Activated CD4-positive, alpha-beta T cell treated with anti-CD3 and anti-CD28 coated beads, Interleukin-10, Interleukin-2, amounts not matched to agents 100 ng/mL and 50 ng/mL, durations not matched to agents 16 hours and 8 hours (primary cell): ENCODE results near the gene RXRA.
A peak's percentile ranks its signal among the peaks of the same experiment; 100 is the strongest.

ENCODE experiments used
- DNase-seq: peaks from one replicate; pipeline ENCODE4 v3.0.0-alpha.2; 2020

RXRA gene

GRCh38 chr9:134386951-134387831 is 60.9 kb downstream of the RXRA start:
- DNase-seq: no peak

- DNase-seq: no peak
These were observed 62.1 kb downstream of the RXRA start for GRCh38 chr9:134388289-134388808.

- DNase-seq: no peak
These were observed 62.7 kb downstream of the RXRA start for GRCh38 chr9:134388976-134389375.

GRCh38 chr9:134389642-134390041 is 63.4 kb downstream of the RXRA start:
- no peak for DNase-seq

- peak; percentile 85 for DNase-seq
These were observed 64.3 kb downstream of the RXRA start for GRCh38 chr9:134390537-134390936.

GRCh38 chr9:134390947-134391318 is 64.7 kb downstream of the RXRA start:
- DNase-seq: no peak

- DNase-seq: peak; percentile 89
These were observed 65.3 kb downstream of the RXRA start for GRCh38 chr9:134391319-134392231.

GRCh38 chr9:134392900-134393299 is 66.6 kb downstream of the RXRA start:
- DNase-seq: no peak

- no peak for DNase-seq
These were observed 67.5 kb downstream of the RXRA start for GRCh38 chr9:134393582-134394280.

GRCh38 chr9:134395002-134395517 is 68.8 kb downstream of the RXRA start:
- no peak for DNase-seq

- DNase-seq: no peak
These were observed 69.5 kb downstream of the RXRA start for GRCh38 chr9:134395737-134396257.

- peak; percentile 79 for DNase-seq
These were observed 70.0 kb downstream of the RXRA start for GRCh38 chr9:134396258-134396742.

GRCh38 chr9:134396825-134397224 is 70.6 kb downstream of the RXRA start:
- DNase-seq: peak; percentile 74

GRCh38 chr9:134398756-134399155 is 72.5 kb downstream of the RXRA start:
- DNase-seq: no peak

- peak; percentile 31 for DNase-seq
These were observed 73.3 kb downstream of the RXRA start for GRCh38 chr9:134399435-134400056.

- no peak for DNase-seq
These were observed 74.0 kb downstream of the RXRA start for GRCh38 chr9:134400283-134400682.

- no peak for DNase-seq
These were observed 75.1 kb downstream of the RXRA start for GRCh38 chr9:134401391-134401790.

- no peak for DNase-seq
These were observed 75.9 kb downstream of the RXRA start for GRCh38 chr9:134402182-134402581.

- no peak for DNase-seq
These were observed 77.0 kb downstream of the RXRA start for GRCh38 chr9:134403292-134403681.

- peak; percentile 54 for DNase-seq
These were observed 77.5 kb downstream of the RXRA start for GRCh38 chr9:134403682-134404301.
